Heart left ventricle (tissue), 13 donors: ENCODE results near the gene ZWILCH.

Experiments
- CTCF ChIP-seq, 12 donors: fragments of 200-600 bp; sonication (generic) in 4 of 12; IDR thresholded peaks; one replicate each; pipeline versions ENCODE4 v1.5.0 to v1.8.0; 2018 to 2022; ENCODE audit warnings: antibody characterized with exemption in 12 of 12, mild to moderate bottlenecking in 5 of 12
- POLR2A ChIP-seq, 2 donors: fragments of 450-650 bp; IDR thresholded peaks; one replicate each; pipeline ENCODE4 v1.6.1; 2017; ENCODE audit warnings: antibody characterized with exemption in 2 of 2, mild to moderate bottlenecking in 2 of 2, moderate library complexity in 2 of 2
- donor health status: ischemic (EF 13 %, LVEDD 7.1; RV severe dilation, severe dysfunction).
- donor health status: DM: no; HTN: yes; CAD: no.
- donor health status: DM: no; HTN: no; CAD: no.
- donor health status: ischemic (EF 25% LVEDD 6.9; RV normal size, moderate dysfunction).
- donor health status: ischemic (EF 25% LVEDD 5.7; RV mildly dilated, moderate dysfunction).
- donor health status: ischemic (EF 35%, LVEDD 5.7; RV mildly dilated, moderate dysfunction).
- donor health status: nonischemic (EF 11% LVEDD 7.7; RV severe dilation, severe dysfunction).
- donor health status: DM: yes; HTN: yes; CAD: no.
- donor health status: PGD.
- donor health status: ischemic (EF 29% LVEDD 5.4; RV normal size, mild dysfunction).
- donor health status: nonischemic (EF 23%, LVEDD 6.1; RV moderate dilation, normal function).

GRCh38 chr15:66574596-66574950, 69.4 kb downstream of the ZWILCH start:
- TF ChIP-seq CTCF (IDR thresholded peaks at IDR 0.05) (no peak), POLR2A (IDR thresholded peaks at IDR 0.05) (no peak)
